Stimulated activated CD8-positive, alpha-beta memory T cell treated with anti-CD3 and anti-CD28 coated beads, Interleukin-12 subunit alpha, Interleukin-12 subunit beta, amount 100 ng/mL, for 24 hours (primary cell): Measurements from ENCODE around the gene EZR.
"Not testable (repeated sequence)": the region's sequence is repeated elsewhere in the genome, so short reads cannot be mapped to it uniquely, and the experiment has no call there.

Experiments used
- DNase-seq: peaks from one replicate; pipeline ENCODE4 v3.0.0-alpha.2; 2020; ENCODE audit errors: extremely low read depth

EZR gene

GRCh38 chr6:158843751-158844683 lies 24.8 kb upstream of the EZR start:
- DNase-seq: no peak

- DNase-seq: no peak
These were observed 22.2 kb upstream of the EZR start for GRCh38 chr6:158841358-158841757.

GRCh38 chr6:158840465-158840864 lies 21.3 kb upstream of the EZR start:
- DNase-seq: no peak

GRCh38 chr6:158839796-158840195 lies 20.6 kb upstream of the EZR start:
- no peak for DNase-seq

- not testable (repeated sequence) for DNase-seq
These were observed 19.6 kb upstream of the EZR start for GRCh38 chr6:158838790-158839189.

- no peak for DNase-seq
These were observed 18.8 kb upstream of the EZR start for GRCh38 chr6:158837684-158838625.

GRCh38 chr6:158836625-158837311 lies 17.6 kb upstream of the EZR start:
- no peak for DNase-seq

- no peak for DNase-seq
These were observed 16.6 kb upstream of the EZR start for GRCh38 chr6:158835616-158836221.

- no peak for DNase-seq
These were observed 15.7 kb upstream of the EZR start for GRCh38 chr6:158834675-158835385.

- not testable (repeated sequence) for DNase-seq
These were observed 13.6 kb upstream of the EZR start for GRCh38 chr6:158832807-158833206.

- no peak for DNase-seq
These were observed 12.9 kb upstream of the EZR start for GRCh38 chr6:158832026-158832425.

- no peak for DNase-seq
These were observed 12.4 kb upstream of the EZR start for GRCh38 chr6:158831571-158831970.

GRCh38 chr6:158830736-158831135 lies 11.6 kb upstream of the EZR start:
- DNase-seq: no peak

GRCh38 chr6:158828807-158829206 lies 9.6 kb upstream of the EZR start:
- DNase-seq: no peak

GRCh38 chr6:158826819-158827501 lies 7.8 kb upstream of the EZR start:
- no peak for DNase-seq

- no peak for DNase-seq
These were observed 6.8 kb upstream of the EZR start for GRCh38 chr6:158825951-158826306.

- no peak for DNase-seq
These were observed 6.1 kb upstream of the EZR start for GRCh38 chr6:158825038-158825950.

- not testable (repeated sequence) for DNase-seq
These were observed 4.4 kb upstream of the EZR start for GRCh38 chr6:158823616-158824015.

GRCh38 chr6:158819977-158820622 lies 932 bp upstream of the EZR start:
- no peak for DNase-seq
